ENCODE data around the gene TMUB2.

Gene TMUB2

GRCh38 chr17:44193326-44194084, 6.7 kb downstream of the TMUB2 start:
- Histone ChIP-seq H3K4me3 (ENCODE audit: low read length in 2 of 2) (no peak overlapping the region), H3K9me3 (ENCODE audit: control insufficient read depth in 2 of 2, low read length in 2 of 2) (no peaks in the 10 kb centered on the region), H3K27ac (ENCODE audit: low read length) (no peak overlapping the region), H3K9ac (ENCODE audit: low read length in 2 of 2) (no peak overlapping the region), H3K27me3 (ENCODE audit: control insufficient read depth in 1 of 2, insufficient read depth in 2 of 2, low read length in 2 of 2) (no peaks in the 10 kb centered on the region), H3K36me3 (ENCODE audit: control insufficient read depth in 2 of 2, insufficient read depth in 2 of 2, low read length in 2 of 2) (peaks cover 38 to 46% of the 10 kb centered on the region in 2 donors), H3K4me1 (ENCODE audit: control insufficient read depth, insufficient read depth, low read length) (peaks cover 20% of the 10 kb centered on the region)

- Histone ChIP-seq H3K9ac (ENCODE audit: low read length in 2 of 2) (peak overlapping the region in 1 of 2 donors; percentile 13), H3K4me3 (ENCODE audit: low read length in 2 of 2) (no peak overlapping the region), H3K4me1 (ENCODE audit: control insufficient read depth, insufficient read depth, low read length) (peaks cover 28% of the 10 kb centered on the region), H3K36me3 (ENCODE audit: control insufficient read depth in 2 of 2, insufficient read depth in 2 of 2, low read length in 2 of 2) (peaks cover 26 to 28% of the 10 kb centered on the region in 2 donors), H3K27me3 (ENCODE audit: control insufficient read depth in 1 of 2, insufficient read depth in 2 of 2, low read length in 2 of 2) (no peaks in the 10 kb centered on the region), H3K27ac (ENCODE audit: low read length) (no peak overlapping the region), H3K9me3 (ENCODE audit: control insufficient read depth in 2 of 2, low read length in 2 of 2) (no peaks in the 10 kb centered on the region)
Measured at GRCh38 chr17:44197107-44197506, 10.3 kb downstream of the TMUB2 start.

- peak overlapping the region; percentile 74 to 82 for H3K9ac ChIP-seq (ENCODE audit: low read length in 2 of 2)
- H3K27me3 ChIP-seq (ENCODE audit: control insufficient read depth in 1 of 2, insufficient read depth in 2 of 2, low read length in 2 of 2), result no peaks in the 10 kb centered on the region
- H3K27ac ChIP-seq (ENCODE audit: low read length), result peak overlapping the region; percentile 82
- H3K4me1 ChIP-seq (ENCODE audit: control insufficient read depth, insufficient read depth, low read length), result peaks cover 28% of the 10 kb centered on the region
- H3K9me3 ChIP-seq (ENCODE audit: control insufficient read depth in 2 of 2, low read length in 2 of 2), result no peaks in the 10 kb centered on the region
- peak overlapping the region; percentile 63 to 77 for H3K4me3 ChIP-seq (ENCODE audit: low read length in 2 of 2)
- H3K36me3 ChIP-seq (ENCODE audit: control insufficient read depth in 2 of 2, insufficient read depth in 2 of 2, low read length in 2 of 2), result peaks cover 26% of the 10 kb centered on the region in 2 donors
Measured at GRCh38 chr17:44197980-44198720, 11.4 kb downstream of the TMUB2 start.

GRCh38 chr17:44198721-44199552, 12.2 kb downstream of the TMUB2 start:
- peaks cover 28% of the 10 kb centered on the region for H3K4me1 ChIP-seq (ENCODE audit: control insufficient read depth, insufficient read depth, low read length)
- peak overlapping the region; percentile 63 to 77 for H3K4me3 ChIP-seq (ENCODE audit: low read length in 2 of 2)
- H3K9ac ChIP-seq (ENCODE audit: low read length in 2 of 2), result peak overlapping the region; percentile 74 to 82
- peak overlapping the region; percentile 82 for H3K27ac ChIP-seq (ENCODE audit: low read length)
- H3K36me3 ChIP-seq (ENCODE audit: control insufficient read depth in 2 of 2, insufficient read depth in 2 of 2, low read length in 2 of 2), result peaks cover 21 to 22% of the 10 kb centered on the region in 2 donors
- no peaks in the 10 kb centered on the region for H3K9me3 ChIP-seq (ENCODE audit: control insufficient read depth in 2 of 2, low read length in 2 of 2)
- H3K27me3 ChIP-seq (ENCODE audit: control insufficient read depth in 1 of 2, insufficient read depth in 2 of 2, low read length in 2 of 2), result no peaks in the 10 kb centered on the region

DNA sequence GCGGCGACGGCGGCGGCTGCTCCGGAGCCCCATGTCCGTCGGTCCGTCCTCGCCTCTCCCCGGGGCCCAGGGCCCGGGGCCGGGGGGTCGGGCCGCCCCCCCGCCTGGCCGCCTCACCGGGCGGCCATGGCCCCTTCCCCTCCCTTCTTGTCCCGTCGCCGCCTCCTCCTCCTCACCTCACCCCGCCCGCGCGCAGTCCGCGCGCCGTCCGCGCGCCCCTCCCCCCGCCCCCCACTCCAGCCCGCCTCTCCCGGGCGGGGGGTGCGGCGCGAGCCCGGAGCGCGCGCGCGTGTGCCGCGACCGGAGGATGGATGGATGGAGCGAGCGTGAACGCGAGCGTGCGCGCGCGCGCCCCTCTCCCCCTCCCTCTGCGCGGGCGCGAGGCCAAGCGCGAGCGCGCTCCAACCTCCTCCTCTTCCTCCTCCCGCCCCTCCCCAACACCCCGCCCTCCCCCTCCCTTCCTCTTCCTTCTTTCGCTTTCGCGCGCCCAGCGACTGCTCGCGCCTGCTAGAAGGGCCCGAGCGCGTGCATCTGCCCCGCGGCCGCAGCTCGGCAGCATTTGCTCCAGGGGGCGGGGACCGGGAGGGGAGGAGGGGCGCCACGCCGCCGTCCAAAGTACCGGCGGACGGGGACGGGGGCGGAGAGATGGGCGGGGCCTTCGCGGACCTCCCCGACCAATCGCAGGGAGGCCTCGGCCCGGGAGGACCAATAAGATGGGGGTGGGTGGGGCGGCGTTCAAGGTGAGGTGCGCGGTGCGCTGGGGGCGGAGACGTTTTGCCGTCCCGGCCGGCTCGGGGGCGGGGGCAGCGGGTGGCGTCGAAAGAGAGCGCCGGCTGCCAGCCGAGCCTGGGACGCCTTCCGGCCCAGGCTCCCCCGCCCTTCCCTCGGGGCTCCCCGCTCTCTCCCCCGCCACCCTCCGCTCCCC, 13.0 kb downstream of the TMUB2 start, which contains the start of gene ATXN7L3:
Gene ATXN7L3 (minus strand): TSS at position 332 of the 925 bp plus-strand sequence. CDS start 1,814 bp downstream, outside the sequence.
- H3K9ac ChIP-seq (ENCODE audit: low read length in 2 of 2), result peak within 1 kb of the TSS; percentile 81 to 89

GRCh38 chr17:44200478-44201155, 13.8 kb downstream of the TMUB2 start:
- no peaks in the 10 kb centered on the region for H3K27me3 ChIP-seq (ENCODE audit: control insufficient read depth in 1 of 2, insufficient read depth in 2 of 2, low read length in 2 of 2)
- no peaks in the 10 kb centered on the region for H3K9me3 ChIP-seq (ENCODE audit: control insufficient read depth in 2 of 2, low read length in 2 of 2)

More for the DNA sequence above, 13.0 kb downstream of the TMUB2 start, which contains the start of gene ATXN7L3:
- Histone ChIP-seq H3K9me3 (ENCODE audit: control insufficient read depth in 2 of 2, low read length in 2 of 2) (no peaks in the 10 kb centered on the region), H3K27me3 (ENCODE audit: control insufficient read depth in 1 of 2, insufficient read depth in 2 of 2, low read length in 2 of 2) (no peaks in the 10 kb centered on the region), H3K4me3 (ENCODE audit: low read length in 2 of 2) (peak within 1 kb of the TSS; percentile 68 to 84), H3K36me3 (ENCODE audit: control insufficient read depth in 2 of 2, insufficient read depth in 2 of 2, low read length in 2 of 2) (peaks cover 13 to 14% of the 10 kb centered on the region in 2 donors), H3K27ac (ENCODE audit: low read length) (peak within 1 kb of the TSS; percentile 83), H3K4me1 (ENCODE audit: control insufficient read depth, insufficient read depth, low read length) (peaks cover 28% of the 10 kb centered on the region)

GRCh38 chr17:44202756-44203155, 16.0 kb downstream of the TMUB2 start:
- H3K27me3 ChIP-seq (ENCODE audit: control insufficient read depth in 1 of 2, insufficient read depth in 2 of 2, low read length in 2 of 2), result no peaks in the 10 kb centered on the region
- H3K9me3 ChIP-seq (ENCODE audit: control insufficient read depth in 2 of 2, low read length in 2 of 2), result no peaks in the 10 kb centered on the region
- no peak overlapping the region for H3K4me3 ChIP-seq (ENCODE audit: low read length in 2 of 2)
- no peak overlapping the region for H3K27ac ChIP-seq (ENCODE audit: low read length)
- H3K4me1 ChIP-seq (ENCODE audit: control insufficient read depth, insufficient read depth, low read length), result peaks cover 18% of the 10 kb centered on the region
- H3K36me3 ChIP-seq (ENCODE audit: control insufficient read depth in 2 of 2, insufficient read depth in 2 of 2, low read length in 2 of 2), result peaks cover 6 to 9% of the 10 kb centered on the region in 2 donors
- H3K9ac ChIP-seq (ENCODE audit: low read length in 2 of 2), result peak overlapping the region in 1 of 2 donors; percentile 6

More at GRCh38 chr17:44200478-44201155, 13.8 kb downstream of the TMUB2 start:
- H3K4me3 ChIP-seq (ENCODE audit: low read length in 2 of 2), result peak overlapping the region; percentile 68 to 84
- peaks cover 28% of the 10 kb centered on the region for H3K4me1 ChIP-seq (ENCODE audit: control insufficient read depth, insufficient read depth, low read length)
- H3K9ac ChIP-seq (ENCODE audit: low read length in 2 of 2), result peak overlapping the region; percentile 81 to 89
- H3K36me3 ChIP-seq (ENCODE audit: control insufficient read depth in 2 of 2, insufficient read depth in 2 of 2, low read length in 2 of 2), result peaks cover 5 to 8% of the 10 kb centered on the region in 2 donors
- peak overlapping the region; percentile 83 for H3K27ac ChIP-seq (ENCODE audit: low read length)

- Histone ChIP-seq H3K9me3 (ENCODE audit: control insufficient read depth in 2 of 2, low read length in 2 of 2) (no peaks in the 10 kb centered on the region), H3K4me3 (ENCODE audit: low read length in 2 of 2) (no peak overlapping the region), H3K36me3 (ENCODE audit: control insufficient read depth in 2 of 2, insufficient read depth in 2 of 2, low read length in 2 of 2) (peaks cover 15 to 17% of the 10 kb centered on the region in 2 donors), H3K27ac (ENCODE audit: low read length) (no peak overlapping the region), H3K27me3 (ENCODE audit: control insufficient read depth in 1 of 2, insufficient read depth in 2 of 2, low read length in 2 of 2) (no peaks in the 10 kb centered on the region), H3K9ac (ENCODE audit: low read length in 2 of 2) (peak overlapping the region in 1 of 2 donors; percentile 7), H3K4me1 (ENCODE audit: control insufficient read depth, insufficient read depth, low read length) (peaks cover 7% of the 10 kb centered on the region)
Measured at GRCh38 chr17:44203731-44204440, 17.1 kb downstream of the TMUB2 start.

DNA sequence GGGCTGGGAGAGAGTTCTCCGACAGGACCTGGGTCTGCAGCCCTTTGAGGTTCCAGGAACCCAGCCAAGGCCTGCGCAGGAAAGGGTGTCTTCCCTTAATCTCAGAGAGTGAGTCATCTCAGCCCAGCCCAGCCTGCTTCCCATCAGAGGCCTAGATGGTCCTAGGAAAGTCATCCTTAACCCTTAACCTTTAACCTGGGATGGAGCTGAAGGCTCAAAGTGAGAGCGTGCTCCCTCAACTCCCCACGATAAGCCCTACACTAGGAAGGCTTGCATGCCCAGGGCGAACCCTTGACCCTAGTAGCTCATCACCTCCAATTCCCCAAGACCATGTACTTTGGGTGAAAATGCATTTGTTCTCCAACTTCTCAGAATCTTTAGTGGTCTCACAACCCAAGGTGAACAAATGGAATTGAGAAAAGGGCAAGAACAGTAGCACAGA, 17.7 kb downstream of the TMUB2 start:
- H3K27ac ChIP-seq (ENCODE audit: low read length), result no peak overlapping the region
- no peaks in the 10 kb centered on the region for H3K27me3 ChIP-seq (ENCODE audit: control insufficient read depth in 1 of 2, insufficient read depth in 2 of 2, low read length in 2 of 2)
- no peak overlapping the region for H3K4me3 ChIP-seq (ENCODE audit: low read length in 2 of 2)
- no peaks in the 10 kb centered on the region for H3K9me3 ChIP-seq (ENCODE audit: control insufficient read depth in 2 of 2, low read length in 2 of 2)
- peaks cover 7% of the 10 kb centered on the region for H3K4me1 ChIP-seq (ENCODE audit: control insufficient read depth, insufficient read depth, low read length)
- H3K36me3 ChIP-seq (ENCODE audit: control insufficient read depth in 2 of 2, insufficient read depth in 2 of 2, low read length in 2 of 2), result peaks cover 19 to 22% of the 10 kb centered on the region in 2 donors
- H3K9ac ChIP-seq (ENCODE audit: low read length in 2 of 2), result no peak overlapping the region
